Cardiac muscle cell (in vitro differentiated cells and primary cell): ENCODE data around the gene PKLR. TPM values are rescaled to one million over a fixed set of nuclear protein-coding genes. Genes with fewer than 3 reads are reported as not detected.

Source experiments
- DNase-seq, 2 donors: peaks; one replicate each; pipeline versions ENCODE4 v3.0.0 to v3.0.0-alpha.2; 2010 to 2017; ENCODE audit warnings: low read depth in 1 of 2, low spot score in 1 of 2
- H3K27ac ChIP-seq: fragments of 200-600 bp; sonication (generic); 2 replicates; pipeline ENCODE4 v1.5.1; 2016
- H3K27me3 ChIP-seq: fragments of 200-600 bp; sonication (generic); 2 replicates; pipeline ENCODE4 v1.6.0; 2016; ENCODE audit warnings: control low read depth
- H3K36me3 ChIP-seq: fragments of 200-600 bp; sonication (generic); 2 replicates; pipeline ENCODE4 v1.5.1; 2016; ENCODE audit warnings: control low read depth
- H3K4me1 ChIP-seq: fragments of 200-600 bp; sonication (generic); 2 replicates; pipeline ENCODE4 v1.8.1; 2017; ENCODE audit warnings: low read depth, mild to moderate bottlenecking, mixed run types
- H3K4me3 ChIP-seq: fragments of 200-600 bp; sonication (generic); 2 replicates; pipeline ENCODE4 v1.5.1; 2016; ENCODE audit warnings: mild to moderate bottlenecking
- H3K9me3 ChIP-seq: fragments of 200-600 bp; sonication (generic); 2 replicates; pipeline ENCODE4 v1.5.1; 2017; ENCODE audit warnings: low read depth, mild to moderate bottlenecking, control low read depth
- CTCF ChIP-seq: IDR thresholded peaks from 2 replicates; pipeline ENCODE4 v1.5.1; 2012; ENCODE audit warnings: low read depth, mild to moderate bottlenecking, low read length
- polyA plus RNA-seq: library from polyadenylated mRNA; unstranded; fragments of >200 nt; fragmentation: Nextera tagmentation; extraction: Ambion mirVana; gene quantifications from 2 replicates; pipeline ENCODE4 v1.2.1, GENCODE V29; 2016
- total RNA-seq: library from RNA; depleted of rRNA; stranded (reverse); fragments of >200 nt; gene quantifications from 2 replicates; pipeline ENCODE4 v1.2.3, GENCODE V29; 2016

PKLR gene
- total and polyA plus RNA-seq, 2 experiments from 2014 or later: 0.06 TPM; not detected in 1

GRCh38 chr1:155327981-155328380 is 26.7 kb upstream of the PKLR start:
- H3K9me3 ChIP-seq: no peaks in the 10 kb centered on the region

GRCh38 chr1:155326631-155327037 is 25.4 kb upstream of the PKLR start:
- no peaks in the 10 kb centered on the region for H3K9me3 ChIP-seq
- peaks cover 8% of the 10 kb centered on the region for H3K4me1 ChIP-seq
- H3K27me3 ChIP-seq: no peaks in the 10 kb centered on the region
- peaks cover 3% of the 10 kb centered on the region for H3K36me3 ChIP-seq
- H3K27ac ChIP-seq: no peak overlapping the region
- H3K4me3 ChIP-seq: no peak overlapping the region
- no peak for TF ChIP-seq CTCF
- no peak for DNase-seq

More at GRCh38 chr1:155327981-155328380, 26.7 kb upstream of the PKLR start:
- no peak for TF ChIP-seq CTCF
- H3K27me3 ChIP-seq: no peaks in the 10 kb centered on the region
- DNase-seq: no peak
- H3K4me1 ChIP-seq: peaks cover 3% of the 10 kb centered on the region
- peaks cover 3% of the 10 kb centered on the region for H3K36me3 ChIP-seq
- H3K4me3 ChIP-seq: no peak overlapping the region
- no peak overlapping the region for H3K27ac ChIP-seq

GRCh38 chr1:155326020-155326526 is 24.8 kb upstream of the PKLR start:
- Histone ChIP-seq H3K27me3 (no peaks in the 10 kb centered on the region), H3K27ac (no peak overlapping the region), H3K9me3 (no peaks in the 10 kb centered on the region), H3K4me3 (no peak overlapping the region), H3K36me3 (peaks cover 3% of the 10 kb centered on the region), H3K4me1 (peaks cover 8% of the 10 kb centered on the region)
- no peak for DNase-seq
- TF ChIP-seq CTCF: no peak

GRCh38 chr1:155325603-155325893 is 24.3 kb upstream of the PKLR start:
- no peaks in the 10 kb centered on the region for H3K9me3 ChIP-seq
- H3K36me3 ChIP-seq: peaks cover 3% of the 10 kb centered on the region
- DNase-seq: no peak
- H3K4me3 ChIP-seq: peak overlapping the region; percentile 61
- peaks cover 8% of the 10 kb centered on the region for H3K4me1 ChIP-seq
- H3K27me3 ChIP-seq: no peaks in the 10 kb centered on the region
- no peak for TF ChIP-seq CTCF
- H3K27ac ChIP-seq: no peak overlapping the region

GRCh38 chr1:155324717-155325602 is 23.7 kb upstream of the PKLR start:
- H3K4me1 ChIP-seq: peaks cover 8% of the 10 kb centered on the region
- H3K36me3 ChIP-seq: peaks cover 3% of the 10 kb centered on the region
- no peaks in the 10 kb centered on the region for H3K27me3 ChIP-seq
- no peaks in the 10 kb centered on the region for H3K9me3 ChIP-seq
- peak; percentile 44 to 67 for DNase-seq
- peak overlapping the region; percentile 61 for H3K4me3 ChIP-seq
- peak; percentile 42 for TF ChIP-seq CTCF
- no peak overlapping the region for H3K27ac ChIP-seq
